Keratinocyte (primary cell): ENCODE measurements around the gene HECTD2. TPM values are rescaled to one million over a fixed set of nuclear protein-coding genes. Genes with fewer than 3 reads are reported as not detected.

ENCODE experiments used
- DNase-seq: peaks from one replicate; pipeline ENCODE4 v3.0.0-alpha.2; 2011; ENCODE audit warnings: low read depth, missing footprints, low spot score
- FAIRE-seq: peaks from 2 replicates; lab custom pipeline; 2011; peaks lifted over from hg19 to GRCh38; lab: Jason Lieb, UNC
- H2AFZ ChIP-seq: 2 replicates; pipeline ENCODE4 v1.6.0; 2012; ENCODE audit warnings: low read length, control low read depth, inconsistent platforms; ENCODE audit not compliant: control insufficient read depth
- H3K27ac ChIP-seq: 2 replicates; pipeline ENCODE4 v1.5.1; 2011; ENCODE audit warnings: low read length; ENCODE audit not compliant: control insufficient read depth, insufficient read depth
- H3K27me3 ChIP-seq: 3 replicates; pipeline ENCODE4 v1.6.0; 2011; ENCODE audit warnings: low read length; ENCODE audit not compliant: control insufficient read depth, insufficient read depth; ENCODE audit errors: extremely low read depth
- H3K36me3 ChIP-seq, 2 experiments: 2 replicates in 1 of 2; 3 replicates in 1 of 2; pipeline ENCODE4 v1.5.1; 2011; ENCODE audit warnings: low read length in 2 of 2, mild to moderate bottlenecking in 1 of 2; ENCODE audit not compliant: control insufficient read depth in 2 of 2, insufficient read depth in 2 of 2; ENCODE audit errors: extremely low read depth in 1 of 2
- H3K4me1 ChIP-seq: 3 replicates; pipeline ENCODE4 v1.5.1; 2011; ENCODE audit warnings: low read length; ENCODE audit not compliant: control insufficient read depth, insufficient read depth; ENCODE audit errors: extremely low read depth
- H3K4me2 ChIP-seq: 3 replicates; pipeline ENCODE4 v1.6.0; 2011; ENCODE audit warnings: low read depth, low read length; ENCODE audit not compliant: control insufficient read depth, insufficient read depth; ENCODE audit errors: extremely low read depth
- H3K4me3 ChIP-seq, 3 experiments: fragments of 200-600 bp in 1 of 3; sonication (generic) in 1 of 3; 2 replicates in 2 of 3; 3 replicates in 1 of 3; pipeline ENCODE4 v1.5.1; 2011 to 2016; ENCODE audit warnings: low read length in 3 of 3, mild to moderate bottlenecking in 3 of 3, control low read depth in 2 of 3, inconsistent platforms in 1 of 3, low read depth in 1 of 3, mixed read lengths in 1 of 3, mixed run types in 1 of 3, moderate library complexity in 1 of 3; ENCODE audit not compliant: control insufficient read depth in 2 of 3, insufficient read depth in 2 of 3; ENCODE audit errors: extremely low read depth in 1 of 3
- H3K79me2 ChIP-seq: 2 replicates; pipeline ENCODE4 v1.6.0; 2012; ENCODE audit warnings: low read length; ENCODE audit not compliant: control insufficient read depth, insufficient read depth
- H3K9ac ChIP-seq: 3 replicates; pipeline ENCODE4 v1.6.0; 2011; ENCODE audit warnings: low read length; ENCODE audit not compliant: control insufficient read depth, insufficient read depth; ENCODE audit errors: extremely low read depth
- H3K9me1 ChIP-seq: 3 replicates; pipeline ENCODE4 v1.6.0; 2011; ENCODE audit warnings: low read length; ENCODE audit not compliant: control insufficient read depth, insufficient read depth; ENCODE audit errors: extremely low read depth
- H3K9me3 ChIP-seq: 2 replicates; pipeline ENCODE4 v1.5.1; 2012; ENCODE audit warnings: low read depth, low read length; ENCODE audit not compliant: control insufficient read depth
- H4K20me1 ChIP-seq: 3 replicates; pipeline ENCODE4 v1.6.0; 2011; ENCODE audit warnings: low read length; ENCODE audit not compliant: control insufficient read depth, insufficient read depth; ENCODE audit errors: extremely low read depth
- EZH2 ChIP-seq: IDR thresholded peaks from one replicate; pipeline ENCODE4 v1.6.1; 2012; ENCODE audit warnings: inconsistent platforms, mild to moderate bottlenecking, low read length, moderate library complexity
- dilution Hi-C: fragments of 300-500 bp; cut with MboI; formaldehyde crosslinking; loops from one replicate; pipeline ENCODE4 v1.7.0; 2020; ENCODE audit warnings: low sequenced_read_pairs; ENCODE audit not compliant: extremely low pct_ligation_motif_present
- polyA plus RNA-seq, 5 experiments: library from polyadenylated mRNA; depleted of rRNA in 3 of 5; stranded (reverse) in 3 of 5; stranded (forward) in 1 of 5; unstranded in 1 of 5; fragments of >200 nt; gene quantifications; 1 replicate in 1 of 5; 2 replicates in 3 of 5; 3 replicates in 1 of 5; pipeline versions ENCODE4 v1.2.1 to v1.2.3, GENCODE V29; 2011 to 2012; ENCODE audit warnings: missing spikeins in 2 of 5, low read depth in 1 of 5, low replicate concordance in 1 of 5
- TF ChIP-seq, protein P1 (sequence below), 3 experiments: IDR thresholded peaks in 1 of 3; conservative IDR thresholded peaks in 1 of 3; optimal IDR thresholded peaks in 1 of 3; 2 replicates in 2 of 3; 3 replicates in 1 of 3; pipeline versions ENCODE3 to v1.5.1; 2011; ENCODE audit warnings: low read length in 3 of 3, mild to moderate bottlenecking in 3 of 3, moderate library complexity in 2 of 3, control low read depth in 1 of 3, inconsistent platforms in 1 of 3; ENCODE audit not compliant: insufficient read depth in 2 of 3; ENCODE audit errors: extremely low read depth in 1 of 3

The HECTD2 gene
- polyA plus RNA-seq, 1 donor (not counting 4 experiments of a cell fraction or from before 2014, with no cell fraction given), result 2.2 TPM

DNA sequence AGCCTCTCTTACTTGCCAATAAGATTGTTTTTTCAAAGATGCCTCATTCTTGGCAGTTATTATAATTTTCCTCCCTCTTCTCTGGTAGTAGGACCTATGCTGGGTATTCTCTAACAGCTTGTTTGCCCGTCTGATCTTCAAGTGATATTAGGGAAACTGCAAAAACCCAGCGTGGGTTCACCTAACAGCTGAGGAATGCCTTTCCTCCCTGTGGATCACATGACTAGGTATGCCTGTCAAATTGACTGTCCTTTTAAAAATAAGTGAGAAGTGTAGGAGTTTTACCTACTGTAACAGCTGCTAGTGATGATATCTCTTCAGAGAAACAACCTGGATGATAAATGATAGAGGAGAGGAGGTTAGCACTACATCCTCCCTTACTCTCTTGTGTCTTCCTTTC lies 22.0 kb downstream of the HECTD2 start:
- H3K27ac ChIP-seq, result no peak overlapping the region
- no peaks in the 10 kb centered on the region for H3K36me3 ChIP-seq
- no peaks in the 10 kb centered on the region for H3K79me2 ChIP-seq
- no peak overlapping the region for H2AFZ ChIP-seq
- no peaks in the 10 kb centered on the region for H3K4me1 ChIP-seq
- TF ChIP-seq, protein P1, sequence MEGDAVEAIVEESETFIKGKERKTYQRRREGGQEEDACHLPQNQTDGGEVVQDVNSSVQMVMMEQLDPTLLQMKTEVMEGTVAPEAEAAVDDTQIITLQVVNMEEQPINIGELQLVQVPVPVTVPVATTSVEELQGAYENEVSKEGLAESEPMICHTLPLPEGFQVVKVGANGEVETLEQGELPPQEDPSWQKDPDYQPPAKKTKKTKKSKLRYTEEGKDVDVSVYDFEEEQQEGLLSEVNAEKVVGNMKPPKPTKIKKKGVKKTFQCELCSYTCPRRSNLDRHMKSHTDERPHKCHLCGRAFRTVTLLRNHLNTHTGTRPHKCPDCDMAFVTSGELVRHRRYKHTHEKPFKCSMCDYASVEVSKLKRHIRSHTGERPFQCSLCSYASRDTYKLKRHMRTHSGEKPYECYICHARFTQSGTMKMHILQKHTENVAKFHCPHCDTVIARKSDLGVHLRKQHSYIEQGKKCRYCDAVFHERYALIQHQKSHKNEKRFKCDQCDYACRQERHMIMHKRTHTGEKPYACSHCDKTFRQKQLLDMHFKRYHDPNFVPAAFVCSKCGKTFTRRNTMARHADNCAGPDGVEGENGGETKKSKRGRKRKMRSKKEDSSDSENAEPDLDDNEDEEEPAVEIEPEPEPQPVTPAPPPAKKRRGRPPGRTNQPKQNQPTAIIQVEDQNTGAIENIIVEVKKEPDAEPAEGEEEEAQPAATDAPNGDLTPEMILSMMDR (optimal IDR thresholded peaks at IDR 0.05 in 1 of 3, IDR thresholded peaks at IDR 0.05 in 1 of 3, conservative IDR thresholded peaks at IDR 0.05 in 1 of 3; ENCODE audit: extremely low read depth in 1 of 3, insufficient read depth in 2 of 3, low read length in 3 of 3), result no peak
- TF ChIP-seq EZH2, result no peak
- no peaks in the 10 kb centered on the region for H3K27me3 ChIP-seq
- no peak overlapping the region for H3K4me2 ChIP-seq
- dilution Hi-C loops, result no loop called here
- FAIRE-seq (no peak), DNase-seq (no peak)
- H4K20me1 ChIP-seq, result no peaks in the 10 kb centered on the region
- H3K9me3 ChIP-seq, result no peaks in the 10 kb centered on the region
- no peaks in the 10 kb centered on the region for H3K9me1 ChIP-seq
- H3K4me3 ChIP-seq, result no peak overlapping the region
- no peak overlapping the region for H3K9ac ChIP-seq

DNA sequence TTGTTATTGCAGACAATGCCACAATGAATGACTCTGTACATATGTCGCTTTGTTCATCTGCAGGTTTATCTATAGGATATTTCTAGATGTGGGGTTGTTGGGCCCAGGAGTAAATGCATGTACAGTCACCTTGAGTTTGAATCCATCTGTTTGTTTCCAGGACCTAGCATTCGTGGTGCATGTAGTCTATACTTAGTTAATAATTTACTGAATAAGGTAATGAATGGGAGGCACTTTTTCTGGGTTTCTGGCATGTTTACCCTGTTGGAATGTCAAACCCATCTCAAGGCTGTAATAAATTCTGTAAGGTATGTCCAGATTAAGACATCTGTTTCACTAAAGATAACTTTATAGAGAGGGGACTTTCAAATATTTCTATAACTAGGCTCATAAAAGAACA lies 23.5 kb downstream of the HECTD2 start:
- H3K36me3 ChIP-seq, result no peaks in the 10 kb centered on the region
- no peaks in the 10 kb centered on the region for H3K4me1 ChIP-seq
- dilution Hi-C loops, result no loop called here
- no peak overlapping the region for H3K27ac ChIP-seq
- no peaks in the 10 kb centered on the region for H3K9me1 ChIP-seq
- no peak overlapping the region for H3K9ac ChIP-seq
- no peaks in the 10 kb centered on the region for H3K79me2 ChIP-seq
- no peak for TF ChIP-seq EZH2
- TF ChIP-seq, protein P1 (optimal IDR thresholded peaks at IDR 0.05 in 1 of 3, IDR thresholded peaks at IDR 0.05 in 1 of 3, conservative IDR thresholded peaks at IDR 0.05 in 1 of 3; ENCODE audit: extremely low read depth in 1 of 3, insufficient read depth in 2 of 3, low read length in 3 of 3), result no peak
- H4K20me1 ChIP-seq, result no peaks in the 10 kb centered on the region
- FAIRE-seq (no peak), DNase-seq (no peak)
- no peaks in the 10 kb centered on the region for H3K9me3 ChIP-seq
- H3K4me3 ChIP-seq, result no peak overlapping the region
- no peak overlapping the region for H2AFZ ChIP-seq
- H3K4me2 ChIP-seq, result no peak overlapping the region
- H3K27me3 ChIP-seq, result no peaks in the 10 kb centered on the region
